HepG2 (cell line): ENCODE measurements around the gene TM9SF3. TPM values are rescaled to one million over a fixed set of nuclear protein-coding genes. Genes with fewer than 3 reads are reported as not detected.

Experiments
- ATAC-seq: fragments of 200-7000 bp; cut with Tn5 transposase; 3 replicates; pipeline ENCODE4 v1.9.1; 2020; ENCODE audit warnings: mild to moderate bottlenecking, moderate library complexity
- BruUV-seq: library from RNA; stranded (reverse); fragments of 400-500 nt; replicated peaks from 2 replicates; lab custom pipeline; 2021; lab: Mats Ljungman, UMichigan
- CTCF ChIA-PET: fragments of 300-600 bp; formaldehyde crosslinking; extraction: SDS; loops from one replicate; lab custom pipeline; 2021; ENCODE audit warnings: low total read pairs, inconsistent platforms, low intra/inter-chr PET ratio; lab: Yijun Ruan, JAX
- POLR2A ChIA-PET: fragments of 350-600 bp; sonication (Branson Sonifier 250); formaldehyde crosslinking; loops from one replicate; lab custom pipeline; 2020; ENCODE audit warnings: antibody characterized with exemption, inconsistent platforms; lab: Yijun Ruan, JAX
- DNase-seq: peaks from one replicate; pipeline ENCODE4 v3.0.0-alpha.2; 2015; ENCODE audit warnings: low spot score
- FAIRE-seq: peaks from 3 replicates; lab custom pipeline; 2011; peaks lifted over from hg19 to GRCh38; lab: Jason Lieb, UNC
- H2AFZ ChIP-seq: one replicate; pipeline ENCODE4 v1.6.1; 2011; ENCODE audit warnings: low read length, inconsistent platforms
- H3K27ac ChIP-seq: fragments of 300-600 bp; 3 replicates; pipeline ENCODE4 v1.8.0; 2011; ENCODE audit warnings: mixed run types, mild to moderate bottlenecking, mixed read lengths, low read length, inconsistent platforms; ENCODE audit not compliant: insufficient read depth; ENCODE audit errors: extremely low read length
- H3K27me3 ChIP-seq, 2 experiments: fragments of 200-600 bp in 1 of 2; 2 replicates in 1 of 2; 3 replicates in 1 of 2; pipeline versions ENCODE4 v1.6.0 to v1.8.0; 2011; ENCODE audit warnings: low read length in 2 of 2, mild to moderate bottlenecking in 2 of 2, moderate library complexity in 2 of 2, inconsistent platforms in 1 of 2; ENCODE audit not compliant: insufficient read depth in 2 of 2, control insufficient read depth in 1 of 2
- H3K36me3 ChIP-seq, 2 experiments: fragments of 200-600 bp in 1 of 2; replicated peaks in 1 of 2; 2 replicates in 1 of 2; 3 replicates in 1 of 2; pipeline versions ENCODE4 v1.5.1 to v1.8.0; 2011; ENCODE audit warnings: low read length in 2 of 2, inconsistent platforms in 1 of 2; ENCODE audit not compliant: insufficient read depth in 2 of 2, control insufficient read depth in 1 of 2
- H3K4me1 ChIP-seq: 2 replicates; pipeline ENCODE4 v1.5.1; 2012; ENCODE audit warnings: low read length, inconsistent platforms; ENCODE audit not compliant: insufficient read depth
- H3K4me2 ChIP-seq: 2 replicates; pipeline ENCODE4 v1.6.0; 2011; ENCODE audit warnings: low read depth, low read length, inconsistent platforms
- H3K4me3 ChIP-seq, 3 experiments: fragments of 200-600 bp in 1 of 3; sonication (generic), shearing (Covaris generic) in 1 of 3; replicated peaks in 1 of 3; 2 replicates each; pipeline ENCODE4 v1.5.1; 2011 to 2016; ENCODE audit warnings: low read length in 3 of 3, inconsistent platforms in 2 of 3, low read depth in 2 of 3, mild to moderate bottlenecking in 2 of 3, control low read depth in 1 of 3, mixed read lengths in 1 of 3; ENCODE audit not compliant: insufficient read depth in 1 of 3
- H3K79me2 ChIP-seq: one replicate; pipeline ENCODE4 v1.6.1; 2011; ENCODE audit warnings: low read length, inconsistent platforms; ENCODE audit not compliant: insufficient read depth
- H3K9ac ChIP-seq: 2 replicates; pipeline ENCODE4 v1.6.0; 2011; ENCODE audit warnings: mild to moderate bottlenecking, low read depth, low read length, inconsistent platforms; ENCODE audit not compliant: insufficient read depth
- H3K9me3 ChIP-seq: 2 replicates; pipeline ENCODE4 v1.5.1; 2012; ENCODE audit warnings: mild to moderate bottlenecking, low read length
- H4K20me1 ChIP-seq: 2 replicates; pipeline ENCODE4 v1.6.0; 2011; ENCODE audit warnings: inconsistent platforms, mild to moderate bottlenecking, low read length, moderate library complexity; ENCODE audit not compliant: insufficient read depth
- MAFF ChIP-seq: IDR thresholded peaks from 2 replicates; pipeline ENCODE4 v1.6.1; 2011; ENCODE audit warnings: low read depth, low read length, improper control_type of control experiment
- MAFK ChIP-seq, 2 experiments: IDR thresholded peaks in 1 of 2; conservative IDR thresholded peaks in 1 of 2; 2 replicates each; pipeline ENCODE4 v1.6.1; 2011; ENCODE audit warnings: improper control_type of control experiment in 2 of 2, low read length in 2 of 2
- SATB2 ChIP-seq: sonication (generic); formaldehyde crosslinking; IDR thresholded peaks from 2 replicates; pipeline ENCODE4 v1.5.0; 2020; ENCODE audit warnings: missing genetic modification reagents
- SKI ChIP-seq: fragments of 450-650 bp; IDR thresholded peaks from one replicate; pipeline ENCODE4 v1.6.1; 2018; ENCODE audit warnings: mild to moderate bottlenecking; ENCODE audit not compliant: partially characterized antibody
- WGBS: methylation state at CpG from one replicate; pipeline ENCODE4 v1.1.6; 2017; ENCODE audit warnings: low lambda C conversion rate; 5-methylcytosine and 5-hydroxymethylcytosine counted together
- in situ Hi-C: cut with HindIII; loops from 2 replicates; pipeline ENCODE4 v1.10.0; 2017; ENCODE audit warnings: low pct_unique_long_range_greater_than_20kb; ENCODE audit not compliant: extremely low pct_ligation_motif_present
- intact Hi-C: fragments of 100-400 bp; cut with micrococcal nuclease; formaldehyde crosslinking; loops from one replicate; pipeline ENCODE4 v1.10.0; 2022; ENCODE audit not compliant: unreplicated experiment
- polyA plus RNA-seq, 8 experiments: library from polyadenylated mRNA; depleted of rRNA in 3 of 8; stranded (reverse) in 7 of 8; unstranded in 1 of 8; fragments of >200 nt; fragmentation: Illumina TruSeq in 4 of 8; extraction: Trizol in 4 of 8; gene quantifications; 2 replicates each; pipeline versions ENCODE4 v1.2.1 to v1.2.3, GENCODE V29; 2011 to 2016; ENCODE audit warnings: low read depth in 4 of 8, missing spikeins in 1 of 8, mixed read lengths in 1 of 8; ENCODE audit not compliant: insufficient read depth in 1 of 8
- total RNA-seq, 5 experiments: library from RNA; depleted of rRNA; stranded (reverse); fragments of >200 nt; fragmentation: Illumina TruSeq; extraction: Trizol; gene quantifications; 2 replicates each; pipeline ENCODE4 v1.2.3, GENCODE V29; 2016; ENCODE audit warnings: low read depth in 1 of 5
- TF ChIP-seq, protein P1 (sequence below): sonication (generic); formaldehyde crosslinking; conservative IDR thresholded peaks from 2 replicates; pipeline ENCODE4 v1.8.0; 2022; ENCODE audit warnings: mild to moderate bottlenecking, moderate library complexity, missing genetic modification reagents

Gene TM9SF3
- total and polyA plus RNA-seq, 2 of the 13 experiments (the other 11 are each of a cell fraction or from before 2014, with no cell fraction given): 43.8 to 120 TPM

DNA sequence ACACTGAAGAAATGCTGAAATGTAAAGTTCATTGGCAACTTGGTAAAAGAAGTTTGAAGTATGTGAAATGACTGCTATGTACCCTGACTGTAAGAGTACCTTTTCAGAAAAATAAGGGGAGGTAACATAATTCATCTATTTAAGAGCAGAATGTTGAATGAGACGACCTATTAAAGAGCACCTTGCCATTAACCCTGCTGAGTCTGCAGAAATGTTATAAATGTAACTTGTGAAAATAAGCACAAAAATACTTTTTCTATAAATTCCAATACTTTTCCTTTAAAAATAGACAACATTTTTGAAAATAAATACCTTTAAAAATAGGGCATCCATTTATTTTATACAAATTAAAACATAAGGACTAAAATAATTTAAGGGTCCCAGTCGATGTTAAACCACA, 7.7 kb downstream of the TM9SF3 start:
- Histone ChIP-seq H3K27me3 (no peaks in the 10 kb centered on the region), H3K27ac (no peak overlapping the region), H3K79me2 (peaks cover 97% of the 10 kb centered on the region), H2AFZ (no peak overlapping the region), H3K9ac (no peak overlapping the region), H3K36me3 (peaks cover 1 to 18% of the 10 kb centered on the region in 2 experiments), H3K9me3 (no peaks in the 10 kb centered on the region), H4K20me1 (peaks cover 70% of the 10 kb centered on the region), H3K4me2 (no peak overlapping the region), H3K4me1 (peaks cover 57% of the 10 kb centered on the region), H3K4me3 (no peak overlapping the region)
- in situ Hi-C loops (no loop called here), intact Hi-C loops (no loop called here)
- TF ChIP-seq, protein P1, sequence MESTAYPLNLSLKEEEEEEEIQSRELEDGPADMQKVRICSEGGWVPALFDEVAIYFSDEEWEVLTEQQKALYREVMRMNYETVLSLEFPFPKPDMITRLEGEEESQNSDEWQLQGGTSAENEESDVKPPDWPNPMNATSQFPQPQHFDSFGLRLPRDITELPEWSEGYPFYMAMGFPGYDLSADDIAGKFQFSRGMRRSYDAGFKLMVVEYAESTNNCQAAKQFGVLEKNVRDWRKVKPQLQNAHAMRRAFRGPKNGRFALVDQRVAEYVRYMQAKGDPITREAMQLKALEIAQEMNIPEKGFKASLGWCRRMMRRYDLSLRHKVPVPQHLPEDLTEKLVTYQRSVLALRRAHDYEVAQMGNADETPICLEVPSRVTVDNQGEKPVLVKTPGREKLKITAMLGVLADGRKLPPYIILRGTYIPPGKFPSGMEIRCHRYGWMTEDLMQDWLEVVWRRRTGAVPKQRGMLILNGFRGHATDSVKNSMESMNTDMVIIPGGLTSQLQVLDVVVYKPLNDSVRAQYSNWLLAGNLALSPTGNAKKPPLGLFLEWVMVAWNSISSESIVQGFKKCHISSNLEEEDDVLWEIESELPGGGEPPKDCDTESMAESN (CRISPR knock-in tag): no peak
- peak; percentile 61 to 73; a peak in 3 of 4 replicates for TF ChIP-seq MAFK (conservative IDR thresholded peaks at IDR 0.05 in 1 of 2, IDR thresholded peaks at IDR 0.05 in 1 of 2; ENCODE audit: low read length in 2 of 2)
- TF ChIP-seq MAFF: peak; percentile 59
- no peak for TF ChIP-seq SKI
- POLR2A ChIA-PET: no interaction called here
- ATAC-seq: no peak
- FAIRE-seq: no peak
- no TSS peak for BruUV-seq
- no peak for DNase-seq
- CTCF ChIA-PET: no interaction called here
- 92% methylated on average over 2 of the region's 2 CpGs for WGBS

- FAIRE-seq: no peak
- no peak overlapping the region for H3K27ac ChIP-seq
- in situ Hi-C loops (no loop called here), intact Hi-C loops (no loop called here)
- no peaks in the 10 kb centered on the region for H3K9me3 ChIP-seq
- peaks cover 52% of the 10 kb centered on the region for H3K4me1 ChIP-seq
- WGBS: 96% methylated on average over 5 of the region's 5 CpGs
- H3K4me3 ChIP-seq: no peak overlapping the region
- no peak overlapping the region for H3K9ac ChIP-seq
- POLR2A ChIA-PET: no interaction called here
- DNase-seq: no peak
- H3K36me3 ChIP-seq: peaks cover 1 to 18% of the 10 kb centered on the region in 2 experiments
- TF ChIP-seq SATB2 (CRISPR knock-in tag): no peak
- CTCF ChIA-PET: no interaction called here
- no peaks in the 10 kb centered on the region for H3K27me3 ChIP-seq
- ATAC-seq: no peak
- H3K4me2 ChIP-seq: no peak overlapping the region
- BruUV-seq: no TSS peak
- no peak overlapping the region for H2AFZ ChIP-seq
- peaks cover 95% of the 10 kb centered on the region for H3K79me2 ChIP-seq
- H4K20me1 ChIP-seq: peaks cover 66% of the 10 kb centered on the region
Observed at GRCh38 chr10:96578633-96579032, 8.2 kb downstream of the TM9SF3 start.
